Forelimb muscle (tissue), 1 donor: ENCODE results near the gene MMP11. TPM values are rescaled to one million over a fixed set of nuclear protein-coding genes. Genes with fewer than 3 reads are reported as not detected.
"Not testable (repeated sequence)": the region's sequence is repeated elsewhere in the genome, so short reads cannot be mapped to it uniquely, and the experiment has no call there.

Experiments
- DNase-seq: peaks from one replicate; pipeline ENCODE4 v3.0.0-alpha.2; 2013; ENCODE audit warnings: low read depth
- polyA plus RNA-seq: library from polyadenylated mRNA; unstranded; fragments of 120-200 nt; gene quantifications from one replicate; pipeline ENCODE4 v1.2.1, GENCODE V29; 2013; ENCODE audit not compliant: insufficient read length

Gene MMP11
- 9.1 TPM for polyA plus RNA-seq

GRCh38 chr22:23772649-23773473 lies at the start of gene MMP11:
TSS of gene MMP11 (plus strand) at chr22:23772849. CDS start at chr22:23772871, 22 bp downstream.
- no peak for DNase-seq

- DNase-seq: not testable (repeated sequence)
Measured at GRCh38 chr22:23728108-23728507, 44.5 kb upstream of the MMP11 start.

GRCh38 chr22:23737696-23738095 lies 35.0 kb upstream of the MMP11 start:
- no peak for DNase-seq

- DNase-seq: no peak
Measured at GRCh38 chr22:23742505-23743264, 30.0 kb upstream of the MMP11 start.

GRCh38 chr22:23743303-23743705 lies 29.3 kb upstream of the MMP11 start:
- no peak for DNase-seq

GRCh38 chr22:23744001-23744400 lies 28.6 kb upstream of the MMP11 start:
- no peak for DNase-seq

GRCh38 chr22:23744485-23744884 lies 28.2 kb upstream of the MMP11 start:
- no peak for DNase-seq

GRCh38 chr22:23745791-23746190 lies 26.9 kb upstream of the MMP11 start:
- no peak for DNase-seq

- DNase-seq: no peak
Measured at GRCh38 chr22:23749841-23750301, 22.8 kb upstream of the MMP11 start.

- no peak for DNase-seq
Measured at GRCh38 chr22:23750367-23750713, 22.3 kb upstream of the MMP11 start.

- no peak for DNase-seq
Measured at GRCh38 chr22:23750714-23751440, 21.8 kb upstream of the MMP11 start, which contains the start of gene ZNF70. TSS of gene ZNF70 (minus strand) at chr22:23751112. CDS start at chr22:23745140, 5,972 bp downstream.

- DNase-seq: no peak
Measured at GRCh38 chr22:23751441-23751996, 21.1 kb upstream of the MMP11 start.

- no peak for DNase-seq
Measured at GRCh38 chr22:23752090-23752691, 20.5 kb upstream of the MMP11 start.

- DNase-seq: no peak
Measured at GRCh38 chr22:23752750-23753149, 19.9 kb upstream of the MMP11 start.

- no peak for DNase-seq
Measured at GRCh38 chr22:23753385-23753784, 19.3 kb upstream of the MMP11 start.

GRCh38 chr22:23754220-23754919 lies 18.3 kb upstream of the MMP11 start, which contains the start of gene VPREB3:
TSS of gene VPREB3 (minus strand) at chr22:23754425. CDS start at chr22:23754363, 62 bp downstream.
- no peak for DNase-seq

GRCh38 chr22:23754980-23755636 lies 17.5 kb upstream of the MMP11 start:
- no peak for DNase-seq

GRCh38 chr22:23755711-23756110 lies 16.9 kb upstream of the MMP11 start:
- no peak for DNase-seq

- no peak for DNase-seq
Measured at GRCh38 chr22:23756891-23757290, 15.8 kb upstream of the MMP11 start.

GRCh38 chr22:23759566-23759965 lies 13.1 kb upstream of the MMP11 start:
- DNase-seq: no peak
